Keratinocyte (primary cell): ENCODE measurements around the gene ZNF638. TPM values are rescaled to one million over a fixed set of nuclear protein-coding genes. Genes with fewer than 3 reads are reported as not detected.

Experiments
- DNase-seq: peaks from one replicate; pipeline ENCODE4 v3.0.0-alpha.2; 2011; ENCODE audit warnings: low read depth, missing footprints, low spot score
- FAIRE-seq: peaks from 2 replicates; lab custom pipeline; 2011; peaks lifted over from hg19 to GRCh38; lab: Jason Lieb, UNC
- H2AFZ ChIP-seq: 2 replicates; pipeline ENCODE4 v1.6.0; 2012; ENCODE audit warnings: low read length, control low read depth, inconsistent platforms; ENCODE audit not compliant: control insufficient read depth
- H3K27ac ChIP-seq: 2 replicates; pipeline ENCODE4 v1.5.1; 2011; ENCODE audit warnings: low read length; ENCODE audit not compliant: control insufficient read depth, insufficient read depth
- H3K27me3 ChIP-seq: 3 replicates; pipeline ENCODE4 v1.6.0; 2011; ENCODE audit warnings: low read length; ENCODE audit not compliant: control insufficient read depth, insufficient read depth; ENCODE audit errors: extremely low read depth
- H3K36me3 ChIP-seq, 2 experiments: 2 replicates in 1 of 2; 3 replicates in 1 of 2; pipeline ENCODE4 v1.5.1; 2011; ENCODE audit warnings: low read length in 2 of 2, mild to moderate bottlenecking in 1 of 2; ENCODE audit not compliant: control insufficient read depth in 2 of 2, insufficient read depth in 2 of 2; ENCODE audit errors: extremely low read depth in 1 of 2
- H3K4me1 ChIP-seq: 3 replicates; pipeline ENCODE4 v1.5.1; 2011; ENCODE audit warnings: low read length; ENCODE audit not compliant: control insufficient read depth, insufficient read depth; ENCODE audit errors: extremely low read depth
- H3K4me2 ChIP-seq: 3 replicates; pipeline ENCODE4 v1.6.0; 2011; ENCODE audit warnings: low read depth, low read length; ENCODE audit not compliant: control insufficient read depth, insufficient read depth; ENCODE audit errors: extremely low read depth
- H3K4me3 ChIP-seq, 3 experiments: fragments of 200-600 bp in 1 of 3; sonication (generic) in 1 of 3; 2 replicates in 2 of 3; 3 replicates in 1 of 3; pipeline ENCODE4 v1.5.1; 2011 to 2016; ENCODE audit warnings: low read length in 3 of 3, mild to moderate bottlenecking in 3 of 3, control low read depth in 2 of 3, inconsistent platforms in 1 of 3, low read depth in 1 of 3, mixed read lengths in 1 of 3, mixed run types in 1 of 3, moderate library complexity in 1 of 3; ENCODE audit not compliant: control insufficient read depth in 2 of 3, insufficient read depth in 2 of 3; ENCODE audit errors: extremely low read depth in 1 of 3
- H3K79me2 ChIP-seq: 2 replicates; pipeline ENCODE4 v1.6.0; 2012; ENCODE audit warnings: low read length; ENCODE audit not compliant: control insufficient read depth, insufficient read depth
- H3K9ac ChIP-seq: 3 replicates; pipeline ENCODE4 v1.6.0; 2011; ENCODE audit warnings: low read length; ENCODE audit not compliant: control insufficient read depth, insufficient read depth; ENCODE audit errors: extremely low read depth
- H3K9me1 ChIP-seq: 3 replicates; pipeline ENCODE4 v1.6.0; 2011; ENCODE audit warnings: low read length; ENCODE audit not compliant: control insufficient read depth, insufficient read depth; ENCODE audit errors: extremely low read depth
- H3K9me3 ChIP-seq: 2 replicates; pipeline ENCODE4 v1.5.1; 2012; ENCODE audit warnings: low read depth, low read length; ENCODE audit not compliant: control insufficient read depth
- H4K20me1 ChIP-seq: 3 replicates; pipeline ENCODE4 v1.6.0; 2011; ENCODE audit warnings: low read length; ENCODE audit not compliant: control insufficient read depth, insufficient read depth; ENCODE audit errors: extremely low read depth
- CTCF ChIP-seq, 3 experiments: IDR thresholded peaks in 1 of 3; conservative IDR thresholded peaks in 1 of 3; optimal IDR thresholded peaks in 1 of 3; 2 replicates in 2 of 3; 3 replicates in 1 of 3; pipeline versions ENCODE3 to v1.5.1; 2011; ENCODE audit warnings: low read length in 3 of 3, mild to moderate bottlenecking in 3 of 3, moderate library complexity in 2 of 3, control low read depth in 1 of 3, inconsistent platforms in 1 of 3; ENCODE audit not compliant: insufficient read depth in 2 of 3; ENCODE audit errors: extremely low read depth in 1 of 3
- EZH2 ChIP-seq: IDR thresholded peaks from one replicate; pipeline ENCODE4 v1.6.1; 2012; ENCODE audit warnings: inconsistent platforms, mild to moderate bottlenecking, low read length, moderate library complexity
- dilution Hi-C: fragments of 300-500 bp; cut with MboI; formaldehyde crosslinking; loops from one replicate; pipeline ENCODE4 v1.7.0; 2020; ENCODE audit warnings: low sequenced_read_pairs; ENCODE audit not compliant: extremely low pct_ligation_motif_present
- polyA plus RNA-seq, 5 experiments: library from polyadenylated mRNA; depleted of rRNA in 3 of 5; stranded (reverse) in 3 of 5; stranded (forward) in 1 of 5; unstranded in 1 of 5; fragments of >200 nt; gene quantifications; 1 replicate in 1 of 5; 2 replicates in 3 of 5; 3 replicates in 1 of 5; pipeline versions ENCODE4 v1.2.1 to v1.2.3, GENCODE V29; 2011 to 2012; ENCODE audit warnings: missing spikeins in 2 of 5, low read depth in 1 of 5, low replicate concordance in 1 of 5

ZNF638 gene
- polyA plus RNA-seq, 1 donor (not counting 4 experiments of a cell fraction or from before 2014, with no cell fraction given): 66.5 TPM

GRCh38 chr2:71419976-71420375, 88.4 kb downstream of the ZNF638 start:
- Histone ChIP-seq H3K27me3 (no peaks in the 10 kb centered on the region), H3K4me3 (no peak overlapping the region), H3K4me2 (no peak overlapping the region), H4K20me1 (no peaks in the 10 kb centered on the region), H3K79me2 (no peaks in the 10 kb centered on the region), H3K36me3 (peaks cover 8 to 11% of the 10 kb centered on the region in 2 experiments), H3K9ac (no peak overlapping the region), H3K9me3 (no peaks in the 10 kb centered on the region), H3K9me1 (no peaks in the 10 kb centered on the region), H2AFZ (no peak overlapping the region), H3K4me1 (peaks cover 6% of the 10 kb centered on the region), H3K27ac (no peak overlapping the region)
- FAIRE-seq: no peak
- no peak for DNase-seq
- no peak for TF ChIP-seq CTCF (optimal IDR thresholded peaks at IDR 0.05 in 1 of 3, IDR thresholded peaks at IDR 0.05 in 1 of 3, conservative IDR thresholded peaks at IDR 0.05 in 1 of 3; ENCODE audit: extremely low read depth in 1 of 3, insufficient read depth in 2 of 3, low read length in 3 of 3)
- no peak for TF ChIP-seq EZH2
- dilution Hi-C loops: no loop called here

- no peaks in the 10 kb centered on the region for H3K79me2 ChIP-seq
- FAIRE-seq (no peak), DNase-seq (no peak)
- no peaks in the 10 kb centered on the region for H4K20me1 ChIP-seq
- peaks cover 2% of the 10 kb centered on the region for H3K4me1 ChIP-seq
- no peak overlapping the region for H2AFZ ChIP-seq
- dilution Hi-C loops: no loop called here
- TF ChIP-seq EZH2 (no peak), CTCF (optimal IDR thresholded peaks at IDR 0.05 in 1 of 3, IDR thresholded peaks at IDR 0.05 in 1 of 3, conservative IDR thresholded peaks at IDR 0.05 in 1 of 3; ENCODE audit: extremely low read depth in 1 of 3, insufficient read depth in 2 of 3, low read length in 3 of 3) (no peak)
- peaks cover 11 to 13% of the 10 kb centered on the region in 2 experiments for H3K36me3 ChIP-seq
- no peak overlapping the region for H3K4me3 ChIP-seq
- H3K27ac ChIP-seq: no peak overlapping the region
- H3K27me3 ChIP-seq: no peaks in the 10 kb centered on the region
- no peaks in the 10 kb centered on the region for H3K9me1 ChIP-seq
- H3K9me3 ChIP-seq: no peaks in the 10 kb centered on the region
- H3K9ac ChIP-seq: no peak overlapping the region
- H3K4me2 ChIP-seq: no peak overlapping the region
Measured at GRCh38 chr2:71422786-71423185, 91.2 kb downstream of the ZNF638 start.
